Caco-2 (cell line): ENCODE results near the gene HMMR. TPM values are rescaled to one million over a fixed set of nuclear protein-coding genes. Genes with fewer than 3 reads are reported as not detected.

Experiments
- BruUV-seq: library from RNA; stranded (reverse); fragments of 400-500 nt; replicated peaks from 2 replicates; lab custom pipeline; 2021; lab: Mats Ljungman, UMichigan
- CTCF ChIA-PET: fragments of 300-600 bp; sonication (Branson Sonifier 250); formaldehyde crosslinking; loops from one replicate; lab custom pipeline; 2022; ENCODE audit warnings: antibody characterized with exemption; lab: Charles Lee
- POLR2A ChIA-PET: fragments of 300-600 bp; sonication (Branson Sonifier 250); formaldehyde crosslinking; loops from one replicate; lab custom pipeline; 2022; ENCODE audit warnings: antibody characterized with exemption; lab: Charles Lee
- DNase-seq, 2 experiments: peaks; one replicate each; pipeline versions ENCODE4 v3.0.0 to v3.0.0-alpha.2; 2020 to 2022
- H3K27me3 ChIP-seq: replicated peaks from 2 replicates; pipeline ENCODE4 v1.6.0; 2011; ENCODE audit warnings: low read length; ENCODE audit not compliant: control insufficient read depth, insufficient read depth
- H3K36me3 ChIP-seq: 2 replicates; pipeline ENCODE4 v1.5.1; 2011; ENCODE audit warnings: low read length; ENCODE audit not compliant: control insufficient read depth, insufficient read depth
- H3K4me1 ChIP-seq: fragments of 250-450 bp; sonication (Bioruptor Pico); 2 replicates; pipeline ENCODE4 v1.5.1; 2020; ENCODE audit warnings: mild to moderate bottlenecking
- H3K4me3 ChIP-seq: 2 replicates; pipeline ENCODE4 v1.5.1; 2011; ENCODE audit warnings: low read depth, mild to moderate bottlenecking, control low read depth, low read length
- H3K9me3 ChIP-seq: fragments of 250-450 bp; sonication (Bioruptor Pico); 2 replicates; pipeline ENCODE4 v1.5.1; 2020; ENCODE audit warnings: mild to moderate bottlenecking, moderate library complexity
- H3K27ac Mint-ChIP-seq: one replicate; pipeline ENCODE4 v1.8.0; 2022; ENCODE audit warnings: mixed read lengths; ENCODE audit not compliant: unreplicated experiment
- H3K27me3 Mint-ChIP-seq: one replicate; pipeline ENCODE4 v1.8.0; 2022; ENCODE audit warnings: mixed read lengths; ENCODE audit not compliant: insufficient read depth, unreplicated experiment
- H3K36me3 Mint-ChIP-seq: one replicate; pipeline ENCODE4 v1.8.0; 2022; ENCODE audit warnings: mild to moderate bottlenecking, mixed read lengths; ENCODE audit not compliant: insufficient read depth, unreplicated experiment
- H3K4me1 Mint-ChIP-seq: one replicate; pipeline ENCODE4 v1.8.0; 2022; ENCODE audit warnings: low read depth, mixed read lengths; ENCODE audit not compliant: unreplicated experiment
- H3K4me3 Mint-ChIP-seq: one replicate; pipeline ENCODE4 v1.8.0; 2022; ENCODE audit warnings: mild to moderate bottlenecking, moderate library complexity, mixed read lengths; ENCODE audit not compliant: unreplicated experiment
- H3K9me3 Mint-ChIP-seq: one replicate; pipeline ENCODE4 v1.8.0; 2022; ENCODE audit warnings: mixed read lengths; ENCODE audit not compliant: unreplicated experiment
- CTCF ChIP-seq, 2 experiments: fragments of 200-600 bp in 1 of 2; IDR thresholded peaks; 1 replicate in 1 of 2; 2 replicates in 1 of 2; pipeline versions ENCODE4 v1.5.1 to v1.8.0; 2011 to 2022; ENCODE audit warnings: antibody characterized with exemption in 1 of 2, control low read depth in 1 of 2, inconsistent platforms in 1 of 2, low read depth in 1 of 2, low read length in 1 of 2, mild to moderate bottlenecking in 1 of 2, moderate library complexity in 1 of 2; ENCODE audit not compliant: insufficient read depth in 1 of 2, severe bottlenecking in 1 of 2, unreplicated experiment in 1 of 2
- intact Hi-C: fragments of 100-400 bp; cut with micrococcal nuclease; formaldehyde crosslinking; loops from one replicate; pipeline ENCODE4 v1.10.0; 2022; ENCODE audit not compliant: unreplicated experiment
- total RNA-seq: library from RNA; stranded (reverse); gene quantifications from 2 replicates; pipeline ENCODE4 v1.2.3, GENCODE V29; 2022

Gene HMMR
- total RNA-seq, 1 experiment from 2014 or later: 64.2 TPM

GRCh38 chr5:163445345-163445744 lies 15.1 kb upstream of the HMMR start:
- intact Hi-C loops: no loop called here
- POLR2A ChIA-PET: no interaction called here
- no TSS peak for BruUV-seq
- H3K4me3 Mint-ChIP-seq: no peak overlapping the region
- CTCF ChIA-PET: no interaction called here
- Histone ChIP-seq H3K4me3 (no peak overlapping the region), H3K36me3 (no peaks in the 10 kb centered on the region; the same call in 1 of the 2 replicates), H3K9me3 (no peaks in the 10 kb centered on the region), H3K27me3 (no peaks in the 10 kb centered on the region), H3K4me1 (no peaks in the 10 kb centered on the region)
- H3K27me3 Mint-ChIP-seq: no peaks in the 10 kb centered on the region
- no peak for TF ChIP-seq CTCF (IDR thresholded peaks at IDR 0.05; ENCODE audit: insufficient read depth in 1 of 2, low read depth in 1 of 2, low read length in 1 of 2, severe bottlenecking in 1 of 2, unreplicated experiment in 1 of 2)
- no peak overlapping the region for H3K27ac Mint-ChIP-seq
- H3K36me3 Mint-ChIP-seq: peaks cover 74% of the 10 kb centered on the region
- no peaks in the 10 kb centered on the region for H3K9me3 Mint-ChIP-seq
- DNase-seq: no peak
- no peaks in the 10 kb centered on the region for H3K4me1 Mint-ChIP-seq

- Mint-ChIP-seq H3K27ac (no peak overlapping the region), H3K36me3 (peaks cover 79% of the 10 kb centered on the region), H3K9me3 (no peaks in the 10 kb centered on the region), H3K4me1 (no peaks in the 10 kb centered on the region), H3K4me3 (no peak overlapping the region), H3K27me3 (no peaks in the 10 kb centered on the region)
- no peaks in the 10 kb centered on the region for H3K27me3 ChIP-seq
- H3K4me1 ChIP-seq: no peaks in the 10 kb centered on the region
- DNase-seq: no peak
- BruUV-seq: no TSS peak
- H3K9me3 ChIP-seq: no peaks in the 10 kb centered on the region
- TF ChIP-seq CTCF (IDR thresholded peaks at IDR 0.05; ENCODE audit: insufficient read depth in 1 of 2, low read depth in 1 of 2, low read length in 1 of 2, severe bottlenecking in 1 of 2, unreplicated experiment in 1 of 2): no peak
- no peak overlapping the region for H3K4me3 ChIP-seq
- CTCF ChIA-PET: no interaction called here
- intact Hi-C loops: no loop called here
- H3K36me3 ChIP-seq: no peaks in the 10 kb centered on the region; the same call in 1 of the 2 replicates
- POLR2A ChIA-PET: no interaction called here
Observed at GRCh38 chr5:163447191-163447590, 13.2 kb upstream of the HMMR start.

GRCh38 chr5:163447875-163448274 lies 12.6 kb upstream of the HMMR start:
- no TSS peak for BruUV-seq
- Mint-ChIP-seq H3K36me3 (peaks cover 78% of the 10 kb centered on the region), H3K27me3 (no peaks in the 10 kb centered on the region), H3K4me3 (no peak overlapping the region), H3K27ac (no peak overlapping the region), H3K9me3 (no peaks in the 10 kb centered on the region), H3K4me1 (no peaks in the 10 kb centered on the region)
- Histone ChIP-seq H3K9me3 (no peaks in the 10 kb centered on the region), H3K4me3 (no peak overlapping the region), H3K27me3 (no peaks in the 10 kb centered on the region), H3K36me3 (no peaks in the 10 kb centered on the region; the same call in 1 of the 2 replicates), H3K4me1 (no peaks in the 10 kb centered on the region)
- TF ChIP-seq CTCF (IDR thresholded peaks at IDR 0.05; ENCODE audit: insufficient read depth in 1 of 2, low read depth in 1 of 2, low read length in 1 of 2, severe bottlenecking in 1 of 2, unreplicated experiment in 1 of 2): no peak
- no peak for DNase-seq
- intact Hi-C loops: no loop called here
- ChIA-PET POLR2A (no interaction called here), CTCF (no interaction called here)
